Suprapubic skin (tissue), 4 donors: Measurements from ENCODE around the gene CRACDL. TPM values are rescaled to one million over a fixed set of nuclear protein-coding genes. Genes with fewer than 3 reads are reported as not detected.
A peak's percentile ranks its signal among the peaks of the same experiment; 100 is the strongest.

Source experiments
- DNase-seq, 2 donors: peaks; one replicate each; pipeline ENCODE4 v3.0.0-alpha.2; 2019; ENCODE audit warnings: low spot score in 2 of 2
- H3K27ac ChIP-seq: fragments of 200-600 bp; sonication (generic); one replicate; pipeline ENCODE4 v1.5.1; 2019
- H3K27me3 ChIP-seq: fragments of 200-600 bp; sonication (generic); one replicate; pipeline ENCODE4 v1.5.1; 2019
- H3K36me3 ChIP-seq: fragments of 200-600 bp; sonication (generic); one replicate; pipeline ENCODE4 v1.5.1; 2019
- H3K4me1 ChIP-seq: fragments of 200-600 bp; sonication (generic); one replicate; pipeline ENCODE4 v1.5.1; 2019
- H3K4me3 ChIP-seq: fragments of 200-600 bp; sonication (generic); one replicate; pipeline ENCODE4 v1.5.1; 2019; ENCODE audit warnings: mild to moderate bottlenecking
- H3K9me3 ChIP-seq: fragments of 200-600 bp; sonication (generic); one replicate; pipeline ENCODE4 v1.5.1; 2019
- CTCF ChIP-seq, 2 donors: fragments of 200-600 bp in 1 of 2; fragments of 450-650 bp in 1 of 2; sonication (generic) in 1 of 2; IDR thresholded peaks; one replicate each; pipeline ENCODE4 v1.5.1; 2016 to 2019; ENCODE audit warnings: antibody characterized with exemption in 2 of 2, mild to moderate bottlenecking in 1 of 2, moderate library complexity in 1 of 2
- EP300 ChIP-seq: sonication (generic); formaldehyde crosslinking; IDR thresholded peaks from one replicate; pipeline ENCODE4 v1.6.1; 2017; ENCODE audit warnings: antibody characterized with exemption
- POLR2A ChIP-seq, 2 donors: fragments of 450-650 bp; IDR thresholded peaks; one replicate each; pipeline ENCODE4 v1.6.1; 2017; ENCODE audit warnings: antibody characterized with exemption in 2 of 2, mild to moderate bottlenecking in 2 of 2, moderate library complexity in 2 of 2
- POLR2AphosphoS5 ChIP-seq, 3 donors: sonication (generic); formaldehyde crosslinking; IDR thresholded peaks; one replicate each; pipeline ENCODE4 v1.6.1; 2017; ENCODE audit warnings: antibody characterized with exemption in 3 of 3
- WGBS: methylation state at CpG from one replicate; pipeline ENCODE4 v1.1.5; 2018; 5-methylcytosine and 5-hydroxymethylcytosine counted together
- total RNA-seq, 4 donors: library from RNA; depleted of rRNA; stranded (reverse); fragments of >200 nt; gene quantifications; one replicate each; pipeline ENCODE4 v1.1.0, GENCODE V29; 2016

CRACDL gene
- total RNA-seq, 4 donors from 2014 or later, result 5.2 to 13.0 (median 11.3) TPM

GRCh38 chr2:98911376-98912154 is 24.5 kb downstream of the CRACDL start:
- Histone ChIP-seq H3K27me3 (peaks cover 4% of the 10 kb centered on the region), H3K36me3 (no peaks in the 10 kb centered on the region), H3K4me1 (peaks cover 44% of the 10 kb centered on the region), H3K4me3 (no peak overlapping the region), H3K9me3 (no peaks in the 10 kb centered on the region), H3K27ac (peak overlapping the region; percentile 36)
- TF ChIP-seq POLR2AphosphoS5 (IDR thresholded peaks at IDR 0.05) (no peak), POLR2A (IDR thresholded peaks at IDR 0.05) (no peak), EP300 (no peak), CTCF (IDR thresholded peaks at IDR 0.05) (no peak)
- DNase-seq, result peak in 1 of 2 donors; percentile 70
- 87% methylated on average over 16 of the region's 17 CpGs for WGBS

- Histone ChIP-seq H3K4me1 (peaks cover 44% of the 10 kb centered on the region), H3K27me3 (peaks cover 4% of the 10 kb centered on the region), H3K27ac (no peak overlapping the region), H3K4me3 (no peak overlapping the region), H3K36me3 (no peaks in the 10 kb centered on the region), H3K9me3 (no peaks in the 10 kb centered on the region)
- WGBS, result 100% methylated on average over 7 of the region's 7 CpGs
- no peak for DNase-seq
- no peak for TF ChIP-seq POLR2AphosphoS5 (IDR thresholded peaks at IDR 0.05)
- no peak for TF ChIP-seq CTCF (IDR thresholded peaks at IDR 0.05)
- TF ChIP-seq POLR2A (IDR thresholded peaks at IDR 0.05), result no peak
- TF ChIP-seq EP300, result no peak
Measured at GRCh38 chr2:98911126-98911375, 25.0 kb downstream of the CRACDL start.

GRCh38 chr2:98910349-98911125 is 25.5 kb downstream of the CRACDL start:
- peak in 1 of 2 donors; percentile 34 for DNase-seq
- 93% methylated on average over 10 of the region's 10 CpGs for WGBS
- Histone ChIP-seq H3K4me3 (no peak overlapping the region), H3K9me3 (no peaks in the 10 kb centered on the region), H3K27me3 (peaks cover 4% of the 10 kb centered on the region), H3K27ac (no peak overlapping the region), H3K4me1 (peaks cover 44% of the 10 kb centered on the region), H3K36me3 (no peaks in the 10 kb centered on the region)
- TF ChIP-seq POLR2A (IDR thresholded peaks at IDR 0.05), result no peak

GRCh38 chr2:98909317-98910211 is 26.5 kb downstream of the CRACDL start:
- Histone ChIP-seq H3K4me1 (peaks cover 44% of the 10 kb centered on the region), H3K36me3 (no peaks in the 10 kb centered on the region), H3K27ac (peak overlapping the region; percentile 27), H3K9me3 (no peaks in the 10 kb centered on the region), H3K27me3 (peaks cover 2% of the 10 kb centered on the region), H3K4me3 (no peak overlapping the region)
- TF ChIP-seq EP300, result no peak
- no peak for TF ChIP-seq CTCF (IDR thresholded peaks at IDR 0.05)
- no peak for TF ChIP-seq POLR2AphosphoS5 (IDR thresholded peaks at IDR 0.05)
- TF ChIP-seq POLR2A (IDR thresholded peaks at IDR 0.05), result no peak
- WGBS, result 24% methylated on average over 19 of the region's 19 CpGs
- peak in 1 of 2 donors; percentile 72 for DNase-seq

- H3K36me3 ChIP-seq, result no peaks in the 10 kb centered on the region
- no peaks in the 10 kb centered on the region for H3K9me3 ChIP-seq
- no peak overlapping the region for H3K4me3 ChIP-seq
- no peak overlapping the region for H3K27ac ChIP-seq
- no peaks in the 10 kb centered on the region for H3K27me3 ChIP-seq
- DNase-seq, result peak in 1 of 2 donors; percentile 3
- TF ChIP-seq POLR2AphosphoS5 (IDR thresholded peaks at IDR 0.05), result no peak
- no peak for TF ChIP-seq CTCF (IDR thresholded peaks at IDR 0.05)
- TF ChIP-seq EP300, result no peak
- TF ChIP-seq POLR2A (IDR thresholded peaks at IDR 0.05), result no peak
- 45% methylated on average over 4 of the region's 4 CpGs for WGBS
- peaks cover 44% of the 10 kb centered on the region for H3K4me1 ChIP-seq
Measured at GRCh38 chr2:98908931-98909316, 27.1 kb downstream of the CRACDL start.
